Measurements from ENCODE around the gene GRID2.

The GRID2 gene

GRCh38 chr4:93317057-93317456 lies 1013.3 kb downstream of the GRID2 start:
- no CpG with 5 or more reads among the region's 4 CpGs for WGBS, 2 donors (ENCODE audit: extremely low coverage in 2 of 2, insufficient read length in 2 of 2, insufficient replicate concordance in 1 of 2)
- H3K14ac ChIP-seq (ENCODE audit: low read length): no peak overlapping the region

GRCh38 chr4:93317561-93317960 lies 1013.8 kb downstream of the GRID2 start:
- peaks cover 0 to 2% of the 10 kb centered on the region in 2 donors for H3K4me1 ChIP-seq (ENCODE audit: control insufficient read depth in 2 of 2, insufficient read depth in 1 of 2, low read depth in 1 of 2, low read length in 2 of 2)
- H2BK120ac ChIP-seq (ENCODE audit: low read depth, low read length): no peak overlapping the region
- H3K18ac ChIP-seq (ENCODE audit: low read length): no peak overlapping the region
- H4K91ac ChIP-seq (ENCODE audit: low read depth, low read length, poor library complexity): no peak overlapping the region
- H3K9me3 ChIP-seq (replicated peaks in 1 of 2; ENCODE audit: control insufficient read depth in 2 of 2, insufficient read depth in 1 of 2, low read depth in 1 of 2, low read length in 2 of 2): no peaks in the 10 kb centered on the region
- no peaks in the 10 kb centered on the region for H3K36me3 ChIP-seq (replicated peaks in 1 of 2; ENCODE audit: control insufficient read depth in 2 of 2, insufficient read depth in 2 of 2, low read length in 2 of 2)
- H3K14ac ChIP-seq (ENCODE audit: low read length): no peak overlapping the region
- no peak overlapping the region for H3K4me3 ChIP-seq (ENCODE audit: low read length in 2 of 2)
- WGBS, 2 donors (ENCODE audit: extremely low coverage in 2 of 2, insufficient read length in 2 of 2, insufficient replicate concordance in 1 of 2): no CpG with 5 or more reads among the region's 1 CpG
- H4K8ac ChIP-seq (ENCODE audit: low read depth, low read length): no peak overlapping the region
- no peak overlapping the region for H2BK15ac ChIP-seq (ENCODE audit: low read length)
- H2AK5ac ChIP-seq (ENCODE audit: low read depth, low read length): no peak overlapping the region
- DNase-seq (ENCODE audit: low spot score): no peak
- H3K4ac ChIP-seq (ENCODE audit: low read length): no peak overlapping the region
- no peak overlapping the region for H3K9ac ChIP-seq (ENCODE audit: low read depth, low read length, poor library complexity)
- H2BK5ac ChIP-seq (ENCODE audit: low read length): no peak overlapping the region
- H3K23ac ChIP-seq (ENCODE audit: low read depth, low read length, poor library complexity): no peak overlapping the region
- H3K79me1 ChIP-seq (ENCODE audit: low read depth, low read length): no peaks in the 10 kb centered on the region
- H2BK12ac ChIP-seq (ENCODE audit: low read length): no peak overlapping the region
- no peak overlapping the region for H2AFZ ChIP-seq (ENCODE audit: low read length)
- no peak overlapping the region for H3K4me2 ChIP-seq (ENCODE audit: insufficient read depth, low read length, poor library complexity, severe bottlenecking)
- no peaks in the 10 kb centered on the region for H3K27me3 ChIP-seq (ENCODE audit: control insufficient read depth in 3 of 3, insufficient read depth in 3 of 3, low read depth in 1 of 3, low read length in 3 of 3)
- H3K27ac ChIP-seq (replicated peaks; ENCODE audit: low read length): no peak overlapping the region

More at GRCh38 chr4:93317057-93317456, 1013.3 kb downstream of the GRID2 start:
- H3K18ac ChIP-seq (ENCODE audit: low read length): no peak overlapping the region
- no peaks in the 10 kb centered on the region for H3K9me3 ChIP-seq (replicated peaks in 1 of 2; ENCODE audit: control insufficient read depth in 2 of 2, insufficient read depth in 1 of 2, low read depth in 1 of 2, low read length in 2 of 2)
- H2BK15ac ChIP-seq (ENCODE audit: low read length): no peak overlapping the region
- H2AFZ ChIP-seq (ENCODE audit: low read length): no peak overlapping the region
- DNase-seq (ENCODE audit: low spot score): no peak
- H3K9ac ChIP-seq (ENCODE audit: low read depth, low read length, poor library complexity): no peak overlapping the region
- H3K36me3 ChIP-seq (replicated peaks in 1 of 2; ENCODE audit: control insufficient read depth in 2 of 2, insufficient read depth in 2 of 2, low read length in 2 of 2): no peaks in the 10 kb centered on the region
- H2AK5ac ChIP-seq (ENCODE audit: low read depth, low read length): no peak overlapping the region
- H3K4me1 ChIP-seq (ENCODE audit: control insufficient read depth in 2 of 2, insufficient read depth in 1 of 2, low read depth in 1 of 2, low read length in 2 of 2): peaks cover 0 to 2% of the 10 kb centered on the region in 2 donors
- no peak overlapping the region for H4K8ac ChIP-seq (ENCODE audit: low read depth, low read length)
- H3K27ac ChIP-seq (replicated peaks; ENCODE audit: low read length): no peak overlapping the region
- H2BK120ac ChIP-seq (ENCODE audit: low read depth, low read length): no peak overlapping the region
- H3K27me3 ChIP-seq (ENCODE audit: control insufficient read depth in 3 of 3, insufficient read depth in 3 of 3, low read depth in 1 of 3, low read length in 3 of 3): no peaks in the 10 kb centered on the region
- no peak overlapping the region for H2BK12ac ChIP-seq (ENCODE audit: low read length)
- H4K91ac ChIP-seq (ENCODE audit: low read depth, low read length, poor library complexity): no peak overlapping the region
- no peak overlapping the region for H3K4ac ChIP-seq (ENCODE audit: low read length)
- H3K4me3 ChIP-seq (ENCODE audit: low read length in 2 of 2): no peak overlapping the region
- no peak overlapping the region for H2BK5ac ChIP-seq (ENCODE audit: low read length)
- H3K4me2 ChIP-seq (ENCODE audit: insufficient read depth, low read length, poor library complexity, severe bottlenecking): no peak overlapping the region
- no peak overlapping the region for H3K23ac ChIP-seq (ENCODE audit: low read depth, low read length, poor library complexity)
- H3K79me1 ChIP-seq (ENCODE audit: low read depth, low read length): no peaks in the 10 kb centered on the region

GRCh38 chr4:93319041-93319440 lies 1015.3 kb downstream of the GRID2 start:
- H3K36me3 ChIP-seq (replicated peaks in 1 of 2; ENCODE audit: control insufficient read depth in 2 of 2, insufficient read depth in 2 of 2, low read length in 2 of 2): no peaks in the 10 kb centered on the region
- H3K9me3 ChIP-seq (replicated peaks in 1 of 2; ENCODE audit: control insufficient read depth in 2 of 2, insufficient read depth in 1 of 2, low read depth in 1 of 2, low read length in 2 of 2): no peaks in the 10 kb centered on the region
- no peak overlapping the region for H3K14ac ChIP-seq (ENCODE audit: low read length)
- H2BK15ac ChIP-seq (ENCODE audit: low read length): no peak overlapping the region
- H2BK12ac ChIP-seq (ENCODE audit: low read length): no peak overlapping the region
- no peak overlapping the region for H2AFZ ChIP-seq (ENCODE audit: low read length)
- peaks cover 0 to 2% of the 10 kb centered on the region in 2 donors for H3K4me1 ChIP-seq (ENCODE audit: control insufficient read depth in 2 of 2, insufficient read depth in 1 of 2, low read depth in 1 of 2, low read length in 2 of 2)
- H3K23ac ChIP-seq (ENCODE audit: low read depth, low read length, poor library complexity): no peak overlapping the region
- no peak overlapping the region for H2AK5ac ChIP-seq (ENCODE audit: low read depth, low read length)
- no CpG with 5 or more reads among the region's 1 CpG for WGBS, 2 donors (ENCODE audit: extremely low coverage in 2 of 2, insufficient read length in 2 of 2, insufficient replicate concordance in 1 of 2)
- no peak overlapping the region for H3K9ac ChIP-seq (ENCODE audit: low read depth, low read length, poor library complexity)
- H3K79me1 ChIP-seq (ENCODE audit: low read depth, low read length): no peaks in the 10 kb centered on the region
- no peak overlapping the region for H3K4ac ChIP-seq (ENCODE audit: low read length)
- no peaks in the 10 kb centered on the region for H3K27me3 ChIP-seq (ENCODE audit: control insufficient read depth in 3 of 3, insufficient read depth in 3 of 3, low read depth in 1 of 3, low read length in 3 of 3)
- no peak overlapping the region for H3K4me3 ChIP-seq (ENCODE audit: low read length in 2 of 2)
- H3K18ac ChIP-seq (ENCODE audit: low read length): no peak overlapping the region
- no peak overlapping the region for H2BK5ac ChIP-seq (ENCODE audit: low read length)
- DNase-seq (ENCODE audit: low spot score): no peak
- no peak overlapping the region for H4K91ac ChIP-seq (ENCODE audit: low read depth, low read length, poor library complexity)
- no peak overlapping the region for H2BK120ac ChIP-seq (ENCODE audit: low read depth, low read length)
- no peak overlapping the region for H3K27ac ChIP-seq (replicated peaks; ENCODE audit: low read length)
- H3K4me2 ChIP-seq (ENCODE audit: insufficient read depth, low read length, poor library complexity, severe bottlenecking): no peak overlapping the region
- H4K8ac ChIP-seq (ENCODE audit: low read depth, low read length): no peak overlapping the region

- Histone ChIP-seq H2AK5ac (ENCODE audit: low read depth, low read length) (no peak overlapping the region), H2BK15ac (ENCODE audit: low read length) (no peak overlapping the region), H2AFZ (ENCODE audit: low read length) (no peak overlapping the region), H3K23ac (ENCODE audit: low read depth, low read length, poor library complexity) (no peak overlapping the region), H3K4ac (ENCODE audit: low read length) (no peak overlapping the region), H3K9me3 (replicated peaks in 1 of 2; ENCODE audit: control insufficient read depth in 2 of 2, insufficient read depth in 1 of 2, low read depth in 1 of 2, low read length in 2 of 2) (no peaks in the 10 kb centered on the region), H2BK5ac (ENCODE audit: low read length) (no peak overlapping the region), H3K36me3 (replicated peaks in 1 of 2; ENCODE audit: control insufficient read depth in 2 of 2, insufficient read depth in 2 of 2, low read length in 2 of 2) (no peaks in the 10 kb centered on the region), H2BK12ac (ENCODE audit: low read length) (no peak overlapping the region), H3K9ac (ENCODE audit: low read depth, low read length, poor library complexity) (no peak overlapping the region), H3K79me1 (ENCODE audit: low read depth, low read length) (no peaks in the 10 kb centered on the region), H3K18ac (ENCODE audit: low read length) (no peak overlapping the region), H3K27me3 (ENCODE audit: control insufficient read depth in 3 of 3, insufficient read depth in 3 of 3, low read depth in 1 of 3, low read length in 3 of 3) (no peaks in the 10 kb centered on the region), H2BK120ac (ENCODE audit: low read depth, low read length) (no peak overlapping the region), H4K8ac (ENCODE audit: low read depth, low read length) (no peak overlapping the region), H3K27ac (replicated peaks; ENCODE audit: low read length) (no peak overlapping the region), H3K14ac (ENCODE audit: low read length) (no peak overlapping the region), H4K91ac (ENCODE audit: low read depth, low read length, poor library complexity) (no peak overlapping the region), H3K4me1 (ENCODE audit: control insufficient read depth in 2 of 2, insufficient read depth in 1 of 2, low read depth in 1 of 2, low read length in 2 of 2) (peaks cover 0 to 2% of the 10 kb centered on the region in 2 donors), H3K4me3 (ENCODE audit: low read length in 2 of 2) (no peak overlapping the region), H3K4me2 (ENCODE audit: insufficient read depth, low read length, poor library complexity, severe bottlenecking) (no peak overlapping the region)
- DNase-seq (ENCODE audit: low spot score): no peak
Measured at GRCh38 chr4:93320356-93320755, 1016.6 kb downstream of the GRID2 start.

Data from neuronal stem cell (in vitro differentiated cells).